Osteocyte (in vitro differentiated cells): ENCODE measurements around the gene SLC1A2. TPM values are rescaled to one million over a fixed set of nuclear protein-coding genes. Genes with fewer than 3 reads are reported as not detected.

ENCODE experiments used
- DNase-seq: peaks from one replicate; pipeline ENCODE4 v3.0.0; 2021; ENCODE audit warnings: mixed read lengths; ENCODE audit not compliant: unreplicated experiment; ENCODE audit errors: extremely low spot score
- H3K27ac Mint-ChIP-seq: one replicate; pipeline ENCODE4 v1.8.0; 2021; ENCODE audit warnings: mild to moderate bottlenecking, mixed read lengths; ENCODE audit not compliant: unreplicated experiment
- H3K27me3 Mint-ChIP-seq: one replicate; pipeline ENCODE4 v1.8.0; 2021; ENCODE audit warnings: mixed read lengths; ENCODE audit not compliant: unreplicated experiment
- H3K36me3 Mint-ChIP-seq: one replicate; pipeline ENCODE4 v1.8.0; 2021; ENCODE audit warnings: mixed read lengths; ENCODE audit not compliant: unreplicated experiment
- H3K4me1 Mint-ChIP-seq: one replicate; pipeline ENCODE4 v1.8.0; 2021; ENCODE audit warnings: mixed read lengths; ENCODE audit not compliant: unreplicated experiment
- H3K4me3 Mint-ChIP-seq: one replicate; pipeline ENCODE4 v1.8.0; 2021; ENCODE audit warnings: mild to moderate bottlenecking, moderate library complexity, mixed read lengths; ENCODE audit not compliant: unreplicated experiment
- H3K9me3 Mint-ChIP-seq: one replicate; pipeline ENCODE4 v1.8.0; 2021; ENCODE audit warnings: mixed read lengths; ENCODE audit not compliant: unreplicated experiment
- total RNA-seq: library from RNA; stranded (reverse); gene quantifications from 2 replicates; pipeline ENCODE4 v1.2.1, GENCODE V29; 2021
- TF ChIP-seq, protein P1 (sequence below): fragments of 200-600 bp; sonication (generic); IDR thresholded peaks from 2 replicates; pipeline ENCODE4 v1.5.0; 2021; ENCODE audit warnings: antibody characterized with exemption, mild to moderate bottlenecking, moderate library complexity

Gene SLC1A2
- total RNA-seq, 1 donor from 2014 or later, result 0.32 TPM

- H3K36me3 Mint-ChIP-seq, result peaks cover 2% of the 10 kb centered on the region
- TF ChIP-seq, protein P1, sequence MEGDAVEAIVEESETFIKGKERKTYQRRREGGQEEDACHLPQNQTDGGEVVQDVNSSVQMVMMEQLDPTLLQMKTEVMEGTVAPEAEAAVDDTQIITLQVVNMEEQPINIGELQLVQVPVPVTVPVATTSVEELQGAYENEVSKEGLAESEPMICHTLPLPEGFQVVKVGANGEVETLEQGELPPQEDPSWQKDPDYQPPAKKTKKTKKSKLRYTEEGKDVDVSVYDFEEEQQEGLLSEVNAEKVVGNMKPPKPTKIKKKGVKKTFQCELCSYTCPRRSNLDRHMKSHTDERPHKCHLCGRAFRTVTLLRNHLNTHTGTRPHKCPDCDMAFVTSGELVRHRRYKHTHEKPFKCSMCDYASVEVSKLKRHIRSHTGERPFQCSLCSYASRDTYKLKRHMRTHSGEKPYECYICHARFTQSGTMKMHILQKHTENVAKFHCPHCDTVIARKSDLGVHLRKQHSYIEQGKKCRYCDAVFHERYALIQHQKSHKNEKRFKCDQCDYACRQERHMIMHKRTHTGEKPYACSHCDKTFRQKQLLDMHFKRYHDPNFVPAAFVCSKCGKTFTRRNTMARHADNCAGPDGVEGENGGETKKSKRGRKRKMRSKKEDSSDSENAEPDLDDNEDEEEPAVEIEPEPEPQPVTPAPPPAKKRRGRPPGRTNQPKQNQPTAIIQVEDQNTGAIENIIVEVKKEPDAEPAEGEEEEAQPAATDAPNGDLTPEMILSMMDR, result no peak
- no peak overlapping the region for H3K27ac Mint-ChIP-seq
- no peak for DNase-seq
- H3K4me1 Mint-ChIP-seq, result peaks cover 29% of the 10 kb centered on the region
- peaks cover 79% of the 10 kb centered on the region for H3K27me3 Mint-ChIP-seq
- H3K9me3 Mint-ChIP-seq, result no peaks in the 10 kb centered on the region
- H3K4me3 Mint-ChIP-seq, result peak overlapping the region; percentile 71
Observed at GRCh38 chr11:35420371-35420770, 1.0 kb upstream of the SLC1A2 start.

DNA sequence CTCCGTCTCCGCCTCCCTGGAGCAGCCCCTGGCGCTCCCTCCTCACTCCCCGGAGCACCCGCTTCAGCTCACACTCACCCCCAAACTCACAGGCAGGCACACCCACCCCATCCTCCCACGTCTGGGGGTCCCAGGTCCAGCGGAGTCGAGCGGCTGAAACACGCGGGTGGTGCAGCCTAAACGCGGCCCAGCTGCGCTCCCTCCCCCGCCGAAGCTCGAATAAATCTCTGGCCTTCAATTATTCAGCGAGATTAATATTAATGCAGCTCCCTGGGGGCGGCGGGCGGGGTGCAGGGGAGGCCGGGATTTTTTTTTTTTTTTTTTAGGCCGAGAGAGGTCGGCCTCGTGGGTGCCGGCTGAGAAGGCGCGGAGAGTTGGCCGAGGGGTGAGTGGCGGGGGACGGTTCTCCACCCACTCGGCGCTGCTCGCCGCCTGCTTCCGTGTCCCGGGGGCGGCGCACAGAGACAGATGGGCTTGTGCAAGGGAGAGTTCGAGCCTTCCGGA, 524 bp upstream of the SLC1A2 start:
- TF ChIP-seq, protein P1, result no peak
- Mint-ChIP-seq H3K4me1 (peaks cover 25% of the 10 kb centered on the region), H3K36me3 (peaks cover 2% of the 10 kb centered on the region), H3K27me3 (peaks cover 80% of the 10 kb centered on the region), H3K9me3 (no peaks in the 10 kb centered on the region), H3K27ac (no peak overlapping the region), H3K4me3 (peak overlapping the region; percentile 71)
- DNase-seq, result no peak

DNA sequence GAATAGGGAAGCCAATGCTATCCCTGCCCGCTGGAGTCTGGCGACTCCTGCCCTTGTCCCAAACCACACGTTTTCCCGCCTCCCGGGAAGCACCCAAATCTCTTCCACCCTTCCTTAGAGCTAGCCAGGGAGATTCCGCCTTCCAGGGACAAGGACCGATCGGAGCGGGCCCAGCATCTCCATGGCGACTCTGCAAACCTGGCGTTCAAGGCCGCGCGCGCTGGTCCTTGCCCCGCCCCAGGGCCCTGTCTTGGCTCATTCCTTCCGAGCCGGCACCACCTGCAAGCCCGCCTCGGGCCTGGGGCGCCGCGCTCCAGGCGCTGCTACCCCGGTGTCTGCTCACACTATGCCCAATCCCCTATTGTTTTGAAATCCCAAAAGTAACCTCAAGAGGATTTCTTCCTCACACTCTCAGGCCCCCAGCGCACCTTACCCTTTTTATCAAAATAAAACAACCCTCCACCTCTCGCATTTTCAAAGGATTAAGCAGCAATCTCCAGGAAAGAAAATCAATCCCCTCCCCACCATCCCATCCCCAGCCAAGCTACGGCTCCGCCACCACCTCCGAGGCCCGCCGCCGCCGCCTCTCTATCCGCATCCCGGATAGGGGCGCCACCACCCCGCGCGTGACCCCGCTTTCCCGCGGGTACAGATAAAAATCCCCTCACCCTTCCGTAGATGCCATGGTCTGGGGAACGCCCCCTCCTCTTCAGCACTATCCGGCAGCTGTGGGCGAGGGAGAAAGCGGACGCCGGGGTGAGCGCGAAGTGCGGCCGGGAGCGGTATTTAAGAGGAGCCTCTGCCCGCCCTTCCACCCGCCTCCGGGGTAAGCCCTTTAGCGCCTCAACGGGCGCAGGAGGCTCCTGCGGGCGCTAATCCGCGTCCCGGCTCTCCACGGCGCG, 825 bp downstream of the SLC1A2 start:
- Mint-ChIP-seq H3K9me3 (no peaks in the 10 kb centered on the region), H3K36me3 (peaks cover 2% of the 10 kb centered on the region), H3K4me3 (peak overlapping the region; percentile 71), H3K27ac (no peak overlapping the region), H3K4me1 (peaks cover 23% of the 10 kb centered on the region), H3K27me3 (peaks cover 89% of the 10 kb centered on the region)
- DNase-seq, result no peak
- TF ChIP-seq, protein P1, result no peak

- H3K4me1 Mint-ChIP-seq, result peaks cover 16% of the 10 kb centered on the region
- no peak overlapping the region for H3K4me3 Mint-ChIP-seq
- no peak for DNase-seq
- no peaks in the 10 kb centered on the region for H3K9me3 Mint-ChIP-seq
- TF ChIP-seq, protein P1, result no peak
- no peak overlapping the region for H3K27ac Mint-ChIP-seq
- peaks cover 2% of the 10 kb centered on the region for H3K36me3 Mint-ChIP-seq
- peaks cover 79% of the 10 kb centered on the region for H3K27me3 Mint-ChIP-seq
Observed at GRCh38 chr11:35415487-35415886, 3.9 kb downstream of the SLC1A2 start.

GRCh38 chr11:35414776-35415175, 4.6 kb downstream of the SLC1A2 start:
- Mint-ChIP-seq H3K9me3 (no peaks in the 10 kb centered on the region), H3K27me3 (peaks cover 77% of the 10 kb centered on the region), H3K4me3 (no peak overlapping the region), H3K36me3 (peaks cover 2% of the 10 kb centered on the region), H3K27ac (no peak overlapping the region), H3K4me1 (peaks cover 10% of the 10 kb centered on the region)
- TF ChIP-seq, protein P1, result no peak
- DNase-seq, result no peak
